Body of pancreas (tissue), 4 donors: ENCODE data around the gene PRPF31.

Experiments
- CTCF ChIP-seq, 7 experiments: fragments of 450-650 bp in 4 of 7; fragments of 200-600 bp in 3 of 7; sonication (generic) in 3 of 7; IDR thresholded peaks; one replicate each; pipeline ENCODE4 v1.5.1; 2016 to 2019; ENCODE audit warnings: antibody characterized with exemption in 7 of 7
- POLR2A ChIP-seq, 3 donors: fragments of 450-650 bp; IDR thresholded peaks; one replicate each; pipeline ENCODE4 v1.6.1; 2016; ENCODE audit warnings: antibody characterized with exemption in 3 of 3, mild to moderate bottlenecking in 2 of 3

- TF ChIP-seq CTCF (IDR thresholded peaks at IDR 0.05), result no peak
- no peak for TF ChIP-seq POLR2A (IDR thresholded peaks at IDR 0.05)
Observed at GRCh38 chr19:54173359-54173699, 57.8 kb downstream of the PRPF31 start.
